A204.1 (cell line): Measurements from ENCODE around the gene EID1.
"Not testable (repeated sequence)": the region's sequence is repeated elsewhere in the genome, so short reads cannot be mapped to it uniquely, and the experiment has no call there.

Experiments used
- FAIRE-seq: peaks from 2 replicates; lab custom pipeline; 2012; peaks lifted over from hg19 to GRCh38; lab: Jason Lieb, UNC

The EID1 gene, protein sequence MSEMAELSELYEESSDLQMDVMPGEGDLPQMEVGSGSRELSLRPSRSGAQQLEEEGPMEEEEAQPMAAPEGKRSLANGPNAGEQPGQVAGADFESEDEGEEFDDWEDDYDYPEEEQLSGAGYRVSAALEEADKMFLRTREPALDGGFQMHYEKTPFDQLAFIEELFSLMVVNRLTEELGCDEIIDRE

GRCh38 chr15:48877630-48878595 is at the start of gene EID1:
Gene EID1, plus strand, starts transcription at chr15:48878134. Its CDS starts 43 bp downstream, at chr15:48878177.
- peak; percentile 82 for FAIRE-seq

DNA sequence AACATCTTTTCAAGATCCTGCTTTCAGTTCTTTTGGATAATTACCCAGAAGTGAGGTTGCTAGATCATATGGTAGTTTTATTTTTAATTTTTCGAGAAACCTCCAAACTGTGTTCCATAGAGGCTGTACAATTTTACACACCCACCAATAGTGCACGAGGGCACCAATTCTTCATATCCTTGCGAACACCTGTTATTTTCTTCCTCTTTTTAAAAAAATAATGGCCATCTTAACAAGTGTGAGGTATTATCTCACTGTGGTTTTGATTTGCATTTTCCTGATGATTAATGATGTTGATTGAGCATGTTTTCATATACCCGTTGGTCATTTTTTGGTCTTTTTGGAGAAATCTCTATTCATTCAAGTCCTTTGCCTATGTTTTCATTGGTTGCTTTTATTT is 49.5 kb upstream of the EID1 start:
- no peak for FAIRE-seq

DNA sequence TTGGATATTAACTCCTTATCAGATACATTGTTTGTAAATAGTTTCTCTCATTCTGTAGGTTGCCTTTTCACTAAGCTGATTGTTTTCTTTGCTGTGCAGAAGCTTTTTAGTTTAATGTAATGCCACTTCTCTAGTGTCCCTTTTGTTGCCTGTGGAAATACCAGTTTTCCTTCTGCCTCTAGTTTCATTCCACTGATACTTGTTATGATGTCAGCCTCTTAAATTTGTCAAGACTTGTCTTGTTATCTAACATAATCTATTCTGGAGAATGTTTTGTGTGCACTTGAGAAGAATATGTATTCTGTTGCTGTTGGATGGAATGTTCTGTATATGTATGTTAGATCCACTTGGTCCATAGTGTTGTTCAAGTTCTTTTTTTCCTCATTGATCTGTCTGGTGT is 49.0 kb upstream of the EID1 start:
- FAIRE-seq, result no peak

- no peak for FAIRE-seq
These were observed 45.3 kb upstream of the EID1 start for GRCh38 chr15:48832648-48833047.

DNA sequence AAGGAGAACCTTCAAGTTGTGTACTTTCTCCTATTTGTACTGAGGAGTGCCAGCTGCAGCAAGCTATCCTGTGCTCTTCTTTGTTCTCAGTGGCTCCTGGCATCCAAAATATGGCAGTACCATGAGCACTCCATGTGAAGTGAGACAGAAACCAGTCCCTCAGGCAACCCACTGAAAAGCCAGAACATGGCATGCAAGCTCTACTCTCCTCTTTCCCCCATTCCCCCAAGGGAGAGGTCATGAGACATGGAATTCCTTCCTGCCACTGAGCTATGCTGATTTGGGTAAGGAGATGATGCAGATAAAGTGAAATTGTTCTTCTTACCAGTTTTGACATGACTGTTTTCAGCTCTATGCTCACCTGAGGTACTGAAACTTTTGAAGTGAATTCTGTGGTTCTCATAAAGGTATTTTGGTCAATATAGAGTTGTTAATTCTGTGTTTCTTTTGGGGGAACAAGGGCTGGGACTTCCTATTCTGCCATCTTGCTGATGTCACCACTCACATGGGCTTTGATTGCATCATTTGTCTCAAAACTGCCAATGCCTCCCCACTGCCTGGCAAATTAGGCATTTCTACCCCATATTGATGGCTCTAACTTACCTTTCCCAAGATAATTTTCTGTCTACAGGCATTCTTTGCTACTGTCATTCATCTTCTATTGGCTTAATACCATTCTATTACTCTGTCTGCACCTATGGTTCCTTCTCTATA is 44.3 kb upstream of the EID1 start:
- no peak for FAIRE-seq

DNA sequence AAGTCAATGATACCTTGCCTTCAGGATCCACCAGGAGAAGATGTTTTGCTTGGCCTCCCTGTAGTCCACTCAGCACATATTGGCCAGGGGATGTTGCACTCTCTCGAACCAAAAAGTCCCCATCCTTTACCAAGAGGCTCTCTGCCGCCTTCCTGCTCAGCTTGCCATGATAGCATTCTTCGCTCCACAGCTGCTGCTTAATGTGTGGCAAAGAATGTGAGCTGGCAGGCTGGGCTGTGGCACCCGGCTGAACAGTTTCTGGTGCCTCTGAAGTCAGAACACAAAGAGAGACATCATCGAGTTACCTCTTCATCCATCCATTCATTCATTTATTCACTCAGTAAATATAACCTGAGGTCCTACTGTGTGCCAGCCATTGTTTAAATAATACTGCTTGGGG is 43.2 kb upstream of the EID1 start:
- no peak for FAIRE-seq

GRCh38 chr15:48842501-48842900 is 35.4 kb upstream of the EID1 start:
- no peak for FAIRE-seq

- FAIRE-seq, result no peak
These were observed 32.8 kb upstream of the EID1 start for GRCh38 chr15:48845123-48845522.

DNA sequence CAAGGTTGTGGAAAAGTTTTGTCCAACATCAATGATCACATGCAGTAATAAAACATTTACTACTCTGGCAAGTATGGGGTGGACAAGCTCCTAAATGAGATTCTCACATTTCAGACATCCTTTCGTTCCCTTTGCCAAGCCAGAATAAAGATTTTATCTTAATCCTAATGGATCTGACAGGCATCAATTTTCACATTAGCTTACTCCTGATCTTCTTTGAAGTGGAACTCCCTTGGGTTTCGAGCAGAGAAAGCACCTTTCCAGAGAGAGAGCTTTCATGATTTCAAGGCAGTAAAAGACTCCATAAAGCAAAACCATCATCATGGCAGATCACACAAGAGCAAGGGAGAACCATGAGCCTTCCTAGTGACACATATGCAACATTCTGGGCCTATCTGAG is 27.3 kb upstream of the EID1 start:
- FAIRE-seq, result no peak

- no peak for FAIRE-seq
These were observed 26.0 kb upstream of the EID1 start for GRCh38 chr15:48851956-48852355.

DNA sequence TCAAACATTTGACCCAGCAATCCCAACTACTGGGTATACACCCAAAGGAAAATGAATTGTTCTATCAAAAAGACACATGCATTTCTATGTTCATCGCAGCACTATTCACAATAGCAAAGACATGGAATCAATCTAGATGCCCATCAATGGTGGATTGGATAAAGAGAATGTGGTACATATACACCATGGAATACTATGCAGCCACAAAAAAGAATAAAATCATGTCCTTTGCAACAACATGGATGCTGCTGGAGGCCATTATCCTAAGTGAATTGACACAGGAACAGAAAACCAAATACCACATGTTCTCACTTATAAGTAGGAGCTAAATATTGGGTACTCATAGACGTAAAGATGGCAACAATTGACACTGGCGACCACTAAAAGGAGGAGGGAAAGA is 23.5 kb upstream of the EID1 start:
- FAIRE-seq, result not testable (repeated sequence)

GRCh38 chr15:48855501-48856440 is 22.2 kb upstream of the EID1 start:
- FAIRE-seq, result no peak

- no peak for FAIRE-seq
These were observed 21.0 kb upstream of the EID1 start for GRCh38 chr15:48856942-48857341.

DNA sequence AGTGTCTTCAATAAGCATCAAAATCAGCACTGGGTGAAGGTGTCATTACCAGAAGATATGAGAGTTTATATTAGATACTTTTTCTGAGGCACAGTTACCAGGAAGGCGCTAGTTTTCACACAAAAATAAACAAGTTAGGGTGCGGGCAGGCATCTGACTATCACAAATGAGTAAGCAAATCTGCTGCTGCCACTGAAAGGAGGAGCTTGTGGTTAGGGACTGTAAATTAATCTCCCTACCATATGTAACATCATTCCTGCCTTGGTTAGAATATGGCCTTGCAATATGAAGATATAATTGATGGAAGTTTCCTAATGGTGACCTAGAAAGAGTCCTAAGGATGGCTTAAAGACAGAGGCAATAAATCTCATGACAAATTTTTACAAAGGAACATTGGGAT is 19.5 kb upstream of the EID1 start:
- no peak for FAIRE-seq

DNA sequence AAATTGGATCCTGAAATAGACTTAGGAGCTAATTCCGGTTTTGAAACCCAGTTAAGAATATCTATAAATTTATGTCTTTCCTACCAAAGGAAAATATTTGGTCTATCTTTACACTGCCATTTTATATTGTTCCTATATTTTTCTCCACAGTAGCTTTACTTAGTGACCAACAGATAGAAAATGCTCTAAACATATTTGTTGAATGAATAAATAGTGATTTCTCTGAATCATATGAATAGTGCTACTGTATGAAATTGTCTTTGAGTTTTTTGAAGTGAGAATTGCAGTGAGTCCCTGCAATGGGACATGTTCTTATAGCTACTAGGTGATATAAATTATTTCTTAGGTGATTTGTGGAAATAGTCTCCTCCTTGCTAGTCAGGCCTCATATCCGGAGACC is 18.5 kb upstream of the EID1 start:
- FAIRE-seq, result no peak

DNA sequence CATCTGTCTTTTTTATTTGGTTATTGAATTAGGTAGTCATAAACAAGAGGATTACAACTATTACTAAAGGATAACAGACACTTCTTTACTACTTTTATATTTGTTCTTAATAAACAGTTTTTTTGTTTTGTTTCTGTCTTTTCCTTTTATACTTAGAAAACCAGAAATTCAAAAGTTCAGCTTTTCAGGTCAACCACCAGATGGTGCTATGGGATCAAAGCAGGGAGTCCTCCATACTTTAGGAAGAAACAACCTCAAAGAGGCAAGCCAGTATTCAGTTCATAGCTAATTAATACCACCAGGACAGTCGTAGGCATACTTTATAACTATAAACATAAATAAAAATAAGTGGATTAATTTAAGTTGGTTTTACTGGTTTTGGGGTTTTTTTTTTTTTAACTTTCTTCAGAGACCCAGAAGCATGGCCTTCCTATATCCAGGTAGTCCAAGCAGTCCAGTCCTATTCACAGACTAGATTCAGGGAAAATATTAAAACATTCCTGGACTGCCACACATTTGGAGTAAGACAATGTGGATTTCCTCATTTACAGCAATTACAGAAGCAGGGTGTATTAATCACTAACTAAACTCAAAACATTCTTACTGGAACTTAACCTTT is 16.0 kb upstream of the EID1 start:
- peak; percentile 99 for FAIRE-seq

- no peak for FAIRE-seq
These were observed 15.2 kb upstream of the EID1 start for GRCh38 chr15:48862705-48863104.

- FAIRE-seq, result no peak
These were observed 12.4 kb upstream of the EID1 start for GRCh38 chr15:48865370-48866079.

DNA sequence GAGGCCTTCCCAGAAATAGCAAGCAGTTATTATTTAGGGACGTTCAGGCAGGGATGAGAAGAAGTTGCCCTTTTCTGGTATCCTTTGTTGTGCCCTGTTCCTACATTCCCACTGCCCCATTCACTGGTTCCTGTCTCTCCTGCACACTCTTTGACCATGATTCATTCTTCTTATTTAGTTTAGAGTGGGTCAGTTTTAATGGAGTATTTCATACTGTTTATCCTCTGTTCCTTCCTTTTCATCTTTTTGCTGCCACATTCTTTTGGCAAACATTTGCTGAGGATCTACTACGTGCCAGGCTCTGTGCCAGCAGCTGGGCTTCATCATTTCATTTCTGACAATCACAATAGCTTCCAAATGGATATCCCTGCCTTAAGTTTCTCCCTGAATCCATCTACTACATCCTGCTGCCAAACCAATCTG is 11.8 kb upstream of the EID1 start:
- FAIRE-seq, result no peak

DNA sequence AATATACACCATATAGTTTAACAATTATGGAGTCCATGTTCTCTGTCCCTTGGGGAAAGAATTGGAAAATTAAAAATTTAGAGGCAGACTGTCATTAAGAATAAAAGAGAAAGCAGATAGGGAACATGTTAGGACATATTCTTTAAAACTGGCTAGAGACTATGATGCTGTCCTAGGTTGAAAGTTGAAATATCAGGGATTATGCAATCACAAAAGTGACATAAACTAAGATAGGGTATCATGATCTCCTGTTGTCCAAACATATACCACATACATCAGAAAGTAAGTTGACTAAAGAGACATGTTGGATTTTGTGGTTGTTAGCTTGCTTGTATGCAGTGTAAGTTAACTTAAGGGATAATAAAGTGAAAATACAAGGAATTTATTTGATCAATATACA is 9.9 kb upstream of the EID1 start:
- no peak for FAIRE-seq

DNA sequence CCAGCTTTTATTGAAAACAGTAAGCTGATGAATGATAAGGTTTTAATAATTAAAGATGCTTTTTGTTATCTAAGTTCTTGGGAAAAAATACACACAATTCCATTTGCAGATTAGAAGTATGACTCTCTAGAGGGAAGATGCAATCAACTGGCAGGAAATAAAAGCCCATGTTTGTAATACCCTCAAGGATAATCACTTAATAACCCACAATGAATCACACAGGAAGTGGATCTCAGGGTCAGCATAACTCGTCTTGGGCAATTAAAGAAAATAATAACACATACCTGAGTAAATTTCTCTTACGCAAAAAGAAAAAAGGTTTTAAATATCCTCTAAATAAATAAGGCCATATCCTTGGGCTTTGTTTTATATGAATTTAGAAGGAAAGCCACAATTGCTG is 9.4 kb upstream of the EID1 start:
- no peak for FAIRE-seq
